HCT116 (cell line): ENCODE results near the gene PPDPF. TPM values are rescaled to one million over a fixed set of nuclear protein-coding genes. Genes with fewer than 3 reads are reported as not detected.
"Not testable (repeated sequence)": the region's sequence is repeated elsewhere in the genome, so short reads cannot be mapped to it uniquely, and the experiment has no call there.

Experiments used
- ATAC-seq: fragments of 200-7000 bp; cut with Tn5 transposase; 2 replicates; pipeline ENCODE4 v1.9.1; 2020; ENCODE audit warnings: mild to moderate bottlenecking, moderate library complexity
- BruUV-seq: library from RNA; stranded (reverse); fragments of 400-500 nt; replicated peaks from 2 replicates; lab custom pipeline; 2021; lab: Mats Ljungman, UMichigan
- CTCF ChIA-PET: fragments of 300-600 bp; sonication (Branson Sonifier 250); formaldehyde crosslinking; loops from one replicate; lab custom pipeline; 2021; ENCODE audit warnings: antibody characterized with exemption; lab: Charles Lee
- POLR2A ChIA-PET: fragments of 300-600, 350-600 bp; sonication (Branson Sonifier 250); formaldehyde crosslinking; loops from one replicate; lab custom pipeline; 2021; ENCODE audit warnings: antibody characterized with exemption; lab: Charles Lee
- RAD21 ChIA-PET, 2 experiments: fragments of 300-600 bp; sonication (Branson Sonifier 250); formaldehyde crosslinking; loops; one replicate each; lab custom pipeline; 2023; ENCODE audit warnings: low total read pairs in 2 of 2; ENCODE audit not compliant: uncharacterized antibody in 2 of 2, unreplicated experiment in 2 of 2, low non-redundant PET in 1 of 2; lab: Charles Lee
- DNase-seq: peaks from one replicate; pipeline ENCODE4 v3.0.0-alpha.2; 2010; ENCODE audit warnings: low read depth, low spot score
- H2AFZ ChIP-seq: fragments of 200-600 bp; shearing (Covaris generic), sonication (generic); 2 replicates; pipeline ENCODE4 v1.6.1; 2017; ENCODE audit warnings: low read depth, mixed run types, mixed read lengths, antibody characterized with exemption, low read length; ENCODE audit not compliant: poor library complexity, severe bottlenecking
- H3K27ac ChIP-seq: 2 replicates; pipeline ENCODE4 v1.5.1; 2012; ENCODE audit warnings: low read depth, low read length
- H3K27me3 ChIP-seq: fragments of 200-600 bp; sonication (generic); 2 replicates; pipeline ENCODE4 v1.6.1; 2016; ENCODE audit warnings: mixed run types, low read length, mixed read lengths; ENCODE audit not compliant: insufficient read depth
- H3K36me3 ChIP-seq, 2 experiments: fragments of 200-500 bp in 1 of 2; fragments of 200-600 bp in 1 of 2; sonication (Bioruptor generic) in 1 of 2; sonication (generic) in 1 of 2; 2 replicates each; pipeline versions ENCODE4 v1.5.1 to v1.6.1; 2014 to 2016; ENCODE audit warnings: low read length in 2 of 2, inconsistent platforms in 1 of 2, mixed read lengths in 1 of 2, mixed run types in 1 of 2; ENCODE audit not compliant: insufficient read depth in 2 of 2, control insufficient read depth in 1 of 2
- H3K4me1 ChIP-seq, 2 experiments: fragments of 200-600 bp in 1 of 2; sonication (generic) in 1 of 2; 2 replicates each; pipeline versions ENCODE4 v1.5.1 to v1.6.1; 2012 to 2017; ENCODE audit warnings: low read length in 2 of 2, inconsistent platforms in 1 of 2, mild to moderate bottlenecking in 1 of 2, mixed read lengths in 1 of 2, mixed run types in 1 of 2, moderate library complexity in 1 of 2; ENCODE audit not compliant: insufficient read depth in 2 of 2, control insufficient read depth in 1 of 2
- H3K4me2 ChIP-seq: fragments of 200-600 bp; sonication (generic); 2 replicates; pipeline ENCODE4 v1.6.1; 2017; ENCODE audit warnings: mixed run types, low read length, mixed read lengths
- H3K4me3 ChIP-seq, 2 experiments: fragments of 200-600 bp in 1 of 2; sonication (generic) in 1 of 2; replicated peaks in 1 of 2; 2 replicates each; pipeline ENCODE4 v1.5.1; 2011 to 2016; ENCODE audit warnings: low read length in 2 of 2, control low read depth in 1 of 2, low read depth in 1 of 2, mild to moderate bottlenecking in 1 of 2, mixed read lengths in 1 of 2, mixed run types in 1 of 2
- H3K79me2 ChIP-seq: fragments of 200-600 bp; sonication (generic); 2 replicates; pipeline ENCODE4 v1.6.1; 2017; ENCODE audit warnings: mild to moderate bottlenecking, mixed run types, low read length, moderate library complexity, mixed read lengths; ENCODE audit not compliant: insufficient read depth
- H3K9ac ChIP-seq: fragments of 200-600 bp; sonication (generic); 2 replicates; pipeline ENCODE4 v1.6.1; 2016; ENCODE audit warnings: low read length, mixed read lengths
- H3K9me2 ChIP-seq: fragments of 200-600 bp; sonication (generic), shearing (Covaris generic); 2 replicates; pipeline ENCODE4 v1.6.1; 2017; ENCODE audit warnings: mixed run types, mild to moderate bottlenecking, moderate library complexity; ENCODE audit not compliant: insufficient read depth
- H3K9me3 ChIP-seq, 2 experiments: fragments of 200-500 bp in 1 of 2; fragments of 200-600 bp in 1 of 2; sonication (Bioruptor generic) in 1 of 2; sonication (generic) in 1 of 2; 2 replicates each; pipeline ENCODE4 v1.6.1; 2014 to 2017; ENCODE audit warnings: low read length in 2 of 2, mixed read lengths in 2 of 2, inconsistent platforms in 1 of 2, low read depth in 1 of 2, mild to moderate bottlenecking in 1 of 2, mixed run types in 1 of 2, moderate library complexity in 1 of 2; ENCODE audit not compliant: control insufficient read depth in 1 of 2, insufficient read depth in 1 of 2
- H4K20me1 ChIP-seq: fragments of 200-600 bp; sonication (generic), shearing (Covaris generic); 2 replicates; pipeline ENCODE4 v1.6.1; 2017; ENCODE audit warnings: mixed run types, mild to moderate bottlenecking, moderate library complexity; ENCODE audit not compliant: insufficient read depth
- EZH2 ChIP-seq: fragments of 200-600 bp; sonication (generic); IDR thresholded peaks from 2 replicates; pipeline ENCODE4 v1.6.1; 2017; ENCODE audit warnings: antibody characterized with exemption, mixed run types
- intact Hi-C: fragments of 100-400 bp; cut with micrococcal nuclease; formaldehyde crosslinking; loops from 2 replicates; pipeline ENCODE4 v1.10.0; 2022
- total RNA-seq: library from RNA; stranded (reverse); gene quantifications from one replicate; pipeline ENCODE4 v1.2.1, GENCODE V29; 2021; ENCODE audit not compliant: unreplicated experiment
- TF ChIP-seq, protein P1 (sequence below): IDR thresholded peaks from 2 replicates; pipeline ENCODE4 v1.6.1; 2011; ENCODE audit warnings: mild to moderate bottlenecking, low read length, moderate library complexity; ENCODE audit not compliant: insufficient replicate concordance; ENCODE audit errors: extremely low read depth

The PPDPF gene
- total RNA-seq, 1 experiment from 2014 or later = 346 TPM

DNA sequence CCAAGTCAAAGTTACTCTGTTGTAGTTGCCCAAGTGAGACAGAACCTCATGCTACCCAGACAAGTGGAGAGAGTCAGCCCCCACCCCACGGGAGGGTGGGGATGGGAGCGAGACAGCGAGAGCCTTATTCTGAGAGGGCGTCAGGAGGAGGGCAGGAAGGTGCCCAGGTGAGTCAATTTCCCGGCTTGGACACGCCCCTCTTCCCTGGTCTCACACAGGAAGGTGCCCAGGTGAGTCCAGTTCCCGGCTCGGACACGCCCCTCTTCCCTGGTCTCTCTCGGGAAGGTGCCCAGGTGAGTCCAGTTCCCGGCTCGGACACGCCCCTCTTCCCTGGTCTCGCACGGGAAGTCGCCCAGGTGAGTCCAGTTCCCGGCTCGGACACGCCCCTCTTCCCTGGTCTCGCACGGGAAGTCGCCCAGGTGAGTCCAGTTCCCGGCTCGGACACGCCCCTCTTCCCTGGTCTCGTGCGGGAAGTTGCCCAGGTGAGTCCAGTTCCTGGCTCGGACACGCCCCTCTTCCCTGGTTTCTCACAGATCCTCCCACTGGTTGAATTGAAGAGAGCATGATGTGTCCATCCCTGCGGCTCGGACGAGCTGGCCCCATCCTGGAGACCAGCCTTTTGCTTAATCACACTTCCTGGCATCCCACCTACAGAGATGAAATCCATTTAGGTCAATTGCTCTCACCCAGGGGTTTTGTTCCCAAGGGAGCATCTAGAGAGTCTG is 40.7 kb upstream of the PPDPF start:
- not testable (repeated sequence) for BruUV-seq, DNase-seq
- peak; percentile 23; the same call in 1 of the 2 replicates for ATAC-seq

GRCh38 chr20:63481503-63481902 is 39.1 kb upstream of the PPDPF start:
- intact Hi-C loops = no loop called here
- Histone ChIP-seq H3K9ac (no peak overlapping the region), H4K20me1 (no peaks in the 10 kb centered on the region), H3K9me3 (no peaks in the 10 kb centered on the region), H3K4me1 (peaks cover 28 to 63% of the 10 kb centered on the region in 2 experiments), H3K27me3 (no peaks in the 10 kb centered on the region), H3K4me3 (no peak overlapping the region), H3K79me2 (no peaks in the 10 kb centered on the region), H2AFZ (no peak overlapping the region), H3K9me2 (no peaks in the 10 kb centered on the region), H3K27ac (no peak overlapping the region), H3K36me3 (no peaks in the 10 kb centered on the region), H3K4me2 (no peak overlapping the region)
- BruUV-seq = no TSS peak
- no peak for ATAC-seq
- RAD21 ChIA-PET = no interaction called here
- DNase-seq = no peak
- TF ChIP-seq, protein P1, sequence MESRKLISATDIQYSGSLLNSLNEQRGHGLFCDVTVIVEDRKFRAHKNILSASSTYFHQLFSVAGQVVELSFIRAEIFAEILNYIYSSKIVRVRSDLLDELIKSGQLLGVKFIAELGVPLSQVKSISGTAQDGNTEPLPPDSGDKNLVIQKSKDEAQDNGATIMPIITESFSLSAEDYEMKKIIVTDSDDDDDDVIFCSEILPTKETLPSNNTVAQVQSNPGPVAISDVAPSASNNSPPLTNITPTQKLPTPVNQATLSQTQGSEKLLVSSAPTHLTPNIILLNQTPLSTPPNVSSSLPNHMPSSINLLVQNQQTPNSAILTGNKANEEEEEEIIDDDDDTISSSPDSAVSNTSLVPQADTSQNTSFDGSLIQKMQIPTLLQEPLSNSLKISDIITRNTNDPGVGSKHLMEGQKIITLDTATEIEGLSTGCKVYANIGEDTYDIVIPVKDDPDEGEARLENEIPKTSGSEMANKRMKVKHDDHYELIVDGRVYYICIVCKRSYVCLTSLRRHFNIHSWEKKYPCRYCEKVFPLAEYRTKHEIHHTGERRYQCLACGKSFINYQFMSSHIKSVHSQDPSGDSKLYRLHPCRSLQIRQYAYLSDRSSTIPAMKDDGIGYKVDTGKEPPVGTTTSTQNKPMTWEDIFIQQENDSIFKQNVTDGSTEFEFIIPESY = no peak
- TF ChIP-seq EZH2 = no peak
- POLR2A ChIA-PET = no interaction called here
- CTCF ChIA-PET = no interaction called here

More for the DNA sequence above, 40.7 kb upstream of the PPDPF start:
- H3K9ac ChIP-seq, intact Hi-C loops, H3K27ac ChIP-seq, H4K20me1 ChIP-seq, H3K36me3 ChIP-seq, CTCF ChIA-PET, RAD21 ChIA-PET, H3K79me2 ChIP-seq, H3K9me2 ChIP-seq, H3K9me3 ChIP-seq, H3K27me3 ChIP-seq: not testable (repeated sequence)
- Histone ChIP-seq H3K4me2 (peak overlapping the region; percentile 64), H2AFZ (peak overlapping the region; percentile 22), H3K4me3 (peak overlapping the region in 1 of 2 experiments; percentile 40; a peak in 3 of 4 replicates), H3K4me1 (peaks cover 28 to 46% of the 10 kb centered on the region in 2 experiments)
- POLR2A ChIA-PET = interaction anchor here (1.0 kb wide), 1 partner anchor 41 kb away, joined by 3 read pairs; no protein-coding TSS in a partner anchor
